Upper lobe of right lung (tissue), 1 donor: Measurements from ENCODE around the gene ULK1. TPM values are rescaled to one million over a fixed set of nuclear protein-coding genes. Genes with fewer than 3 reads are reported as not detected.

Source experiments
- ATAC-seq: fragments of 200-7000 bp; cut with Tn5 transposase; one replicate; pipeline ENCODE4 v1.9.1; 2020; ENCODE audit warnings: mild to moderate bottlenecking, moderate library complexity
- DNase-seq: peaks from one replicate; pipeline ENCODE4 v3.0.0-alpha.2; 2020
- H3K27ac ChIP-seq: fragments of 200-600 bp; one replicate; pipeline ENCODE4 v1.8.0; 2022
- H3K27me3 ChIP-seq: fragments of 200-600 bp; one replicate; pipeline ENCODE4 v1.8.0; 2022; ENCODE audit warnings: mild to moderate bottlenecking
- H3K36me3 ChIP-seq: fragments of 200-600 bp; one replicate; pipeline ENCODE4 v1.8.0; 2022
- H3K4me1 ChIP-seq: fragments of 200-600 bp; one replicate; pipeline ENCODE4 v1.8.0; 2022
- H3K4me3 ChIP-seq: fragments of 200-600 bp; one replicate; pipeline ENCODE4 v1.8.0; 2022; ENCODE audit warnings: mild to moderate bottlenecking
- H3K9me3 ChIP-seq: fragments of 200-600 bp; one replicate; pipeline ENCODE4 v1.8.0; 2022
- intact Hi-C: fragments of 100-400 bp; cut with DNase I; formaldehyde crosslinking; loops from one replicate; pipeline ENCODE4 v1.11.0; 2022
- total RNA-seq: library from RNA; stranded (reverse); fragmentation: NEBNext Ultra II Directional; extraction: Animal tissue kit (Norgen Biotek cat#: 25700); gene quantifications from one replicate; pipeline ENCODE4 v1.2.1, GENCODE V29; 2021
- TF ChIP-seq, protein P1 (sequence below): fragments of 200-600 bp; IDR thresholded peaks from one replicate; pipeline ENCODE4 v1.8.0; 2022; ENCODE audit warnings: antibody characterized with exemption
- donor health status: DM: no; HTN: yes; CAD: no; lungs with severe emphysema.

Gene ULK1
- total RNA-seq, 1 donor from 2014 or later: 32.4 TPM

DNA sequence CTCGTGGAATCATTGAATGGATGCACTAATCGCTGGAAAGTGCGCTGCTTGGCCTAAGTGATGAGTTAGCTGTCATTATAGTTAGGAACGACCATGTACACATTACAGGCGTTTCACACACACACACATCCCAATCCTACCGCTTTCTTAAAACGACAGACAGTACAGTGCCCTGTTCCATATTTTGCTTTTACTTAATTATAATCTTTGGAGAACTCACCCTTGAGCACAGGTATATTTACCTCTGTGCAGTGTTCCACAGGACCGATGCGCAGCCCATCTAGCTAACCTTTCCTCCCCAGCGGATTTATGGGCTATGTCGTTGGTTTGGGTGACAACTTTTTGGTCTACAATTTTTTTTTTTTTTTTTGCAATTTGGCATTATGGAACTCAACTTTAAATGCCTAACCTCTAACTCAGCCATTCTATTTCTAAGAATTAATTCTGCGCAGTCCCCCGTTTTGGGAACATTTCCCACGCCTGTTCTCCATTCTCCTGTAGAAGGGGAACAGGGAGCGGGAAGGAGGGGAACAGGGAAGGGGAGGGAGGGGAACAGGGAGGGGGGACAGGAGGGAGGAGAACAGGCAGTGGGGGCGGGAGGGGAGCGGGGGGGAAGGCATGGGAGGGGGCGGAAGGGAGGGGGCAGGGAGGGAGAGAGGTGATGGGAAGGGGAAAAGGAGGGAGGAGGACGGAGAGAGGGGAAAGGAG lies 663 bp upstream of the ULK1 start:
- Histone ChIP-seq H3K4me3 (peak overlapping the region; percentile 80), H3K27ac (no peak overlapping the region)
- no peak for ATAC-seq

DNA sequence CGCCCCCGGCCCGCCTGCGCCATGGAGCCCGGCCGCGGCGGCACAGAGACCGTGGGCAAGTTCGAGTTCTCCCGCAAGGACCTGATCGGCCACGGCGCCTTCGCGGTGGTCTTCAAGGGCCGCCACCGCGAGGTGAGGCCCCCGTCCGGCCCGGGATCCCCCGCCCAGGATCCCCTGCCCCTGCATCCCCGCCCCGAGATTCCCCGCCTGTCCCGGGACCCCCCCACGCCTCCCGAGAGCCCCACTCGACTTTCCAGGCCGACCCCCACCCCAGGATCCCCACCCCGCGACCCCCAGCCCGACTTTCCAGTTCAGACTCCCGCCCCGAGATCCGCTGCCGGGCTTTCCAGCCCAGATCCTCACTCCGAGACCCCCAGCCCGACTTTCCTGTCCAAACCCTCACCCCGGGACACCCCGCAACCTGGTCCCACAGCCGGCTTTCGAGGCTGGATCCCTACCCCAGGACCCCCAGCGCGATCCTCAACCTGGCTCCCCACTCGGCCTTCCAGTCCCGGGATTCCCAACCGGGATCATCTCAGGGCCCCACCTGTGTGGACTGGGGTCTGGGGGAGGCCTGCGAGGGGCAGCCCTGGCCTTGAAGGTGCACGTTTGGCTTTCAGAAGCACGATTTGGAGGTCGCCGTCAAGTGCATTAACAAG lies 688 bp downstream of the ULK1 start:
- H3K4me1 ChIP-seq: peaks cover 18% of the 10 kb centered on the region
- TF ChIP-seq, protein P1, sequence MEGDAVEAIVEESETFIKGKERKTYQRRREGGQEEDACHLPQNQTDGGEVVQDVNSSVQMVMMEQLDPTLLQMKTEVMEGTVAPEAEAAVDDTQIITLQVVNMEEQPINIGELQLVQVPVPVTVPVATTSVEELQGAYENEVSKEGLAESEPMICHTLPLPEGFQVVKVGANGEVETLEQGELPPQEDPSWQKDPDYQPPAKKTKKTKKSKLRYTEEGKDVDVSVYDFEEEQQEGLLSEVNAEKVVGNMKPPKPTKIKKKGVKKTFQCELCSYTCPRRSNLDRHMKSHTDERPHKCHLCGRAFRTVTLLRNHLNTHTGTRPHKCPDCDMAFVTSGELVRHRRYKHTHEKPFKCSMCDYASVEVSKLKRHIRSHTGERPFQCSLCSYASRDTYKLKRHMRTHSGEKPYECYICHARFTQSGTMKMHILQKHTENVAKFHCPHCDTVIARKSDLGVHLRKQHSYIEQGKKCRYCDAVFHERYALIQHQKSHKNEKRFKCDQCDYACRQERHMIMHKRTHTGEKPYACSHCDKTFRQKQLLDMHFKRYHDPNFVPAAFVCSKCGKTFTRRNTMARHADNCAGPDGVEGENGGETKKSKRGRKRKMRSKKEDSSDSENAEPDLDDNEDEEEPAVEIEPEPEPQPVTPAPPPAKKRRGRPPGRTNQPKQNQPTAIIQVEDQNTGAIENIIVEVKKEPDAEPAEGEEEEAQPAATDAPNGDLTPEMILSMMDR: no peak
- H3K36me3 ChIP-seq: no peaks in the 10 kb centered on the region
- H3K27ac ChIP-seq: peak overlapping the region; percentile 96
- H3K27me3 ChIP-seq: no peaks in the 10 kb centered on the region
- H3K4me3 ChIP-seq: peak overlapping the region; percentile 80
- no peaks in the 10 kb centered on the region for H3K9me3 ChIP-seq
- intact Hi-C loops: loop anchor here (5.0 kb wide), 1 partner anchor 47 kb away; no protein-coding TSS in a partner anchor
- ATAC-seq (no peak), DNase-seq (peak; percentile 68)

More for the DNA sequence above, 663 bp upstream of the ULK1 start:
- DNase-seq: no peak
- no peaks in the 10 kb centered on the region for H3K36me3 ChIP-seq
- no peaks in the 10 kb centered on the region for H3K27me3 ChIP-seq
- TF ChIP-seq, protein P1: no peak
- peaks cover 18% of the 10 kb centered on the region for H3K4me1 ChIP-seq
- intact Hi-C loops: no loop called here
- no peaks in the 10 kb centered on the region for H3K9me3 ChIP-seq

DNA sequence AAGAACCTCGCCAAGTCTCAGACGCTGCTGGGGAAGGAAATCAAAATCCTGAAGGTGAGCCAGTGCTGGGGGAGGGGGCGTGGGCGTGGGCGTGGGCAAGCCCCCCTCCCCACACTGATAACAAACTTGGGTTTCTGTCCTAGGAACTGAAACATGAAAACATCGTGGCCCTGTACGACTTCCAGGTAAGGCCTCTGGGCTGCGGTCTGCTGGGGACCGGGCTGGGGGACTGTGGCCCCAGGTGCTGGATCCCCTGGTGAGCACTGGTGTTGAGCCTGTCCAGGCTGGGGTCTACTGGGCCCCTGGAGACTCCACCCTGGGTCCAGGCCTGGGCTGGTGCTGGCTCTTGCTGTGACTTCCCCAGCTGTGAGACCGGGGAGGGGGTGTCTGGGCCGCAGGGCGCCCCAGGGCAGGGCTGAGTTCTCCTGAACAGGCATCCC lies 1.2 kb downstream of the ULK1 start:
- Histone ChIP-seq H3K36me3 (no peaks in the 10 kb centered on the region), H3K4me1 (peaks cover 23% of the 10 kb centered on the region), H3K27ac (peak overlapping the region; percentile 96), H3K27me3 (no peaks in the 10 kb centered on the region), H3K9me3 (no peaks in the 10 kb centered on the region), H3K4me3 (peak overlapping the region; percentile 80)
- TF ChIP-seq, protein P1: no peak
- no peak for ATAC-seq
- intact Hi-C loops: loop anchor here (5.0 kb wide), 1 partner anchor 47 kb away; no protein-coding TSS in a partner anchor
- DNase-seq: no peak

DNA sequence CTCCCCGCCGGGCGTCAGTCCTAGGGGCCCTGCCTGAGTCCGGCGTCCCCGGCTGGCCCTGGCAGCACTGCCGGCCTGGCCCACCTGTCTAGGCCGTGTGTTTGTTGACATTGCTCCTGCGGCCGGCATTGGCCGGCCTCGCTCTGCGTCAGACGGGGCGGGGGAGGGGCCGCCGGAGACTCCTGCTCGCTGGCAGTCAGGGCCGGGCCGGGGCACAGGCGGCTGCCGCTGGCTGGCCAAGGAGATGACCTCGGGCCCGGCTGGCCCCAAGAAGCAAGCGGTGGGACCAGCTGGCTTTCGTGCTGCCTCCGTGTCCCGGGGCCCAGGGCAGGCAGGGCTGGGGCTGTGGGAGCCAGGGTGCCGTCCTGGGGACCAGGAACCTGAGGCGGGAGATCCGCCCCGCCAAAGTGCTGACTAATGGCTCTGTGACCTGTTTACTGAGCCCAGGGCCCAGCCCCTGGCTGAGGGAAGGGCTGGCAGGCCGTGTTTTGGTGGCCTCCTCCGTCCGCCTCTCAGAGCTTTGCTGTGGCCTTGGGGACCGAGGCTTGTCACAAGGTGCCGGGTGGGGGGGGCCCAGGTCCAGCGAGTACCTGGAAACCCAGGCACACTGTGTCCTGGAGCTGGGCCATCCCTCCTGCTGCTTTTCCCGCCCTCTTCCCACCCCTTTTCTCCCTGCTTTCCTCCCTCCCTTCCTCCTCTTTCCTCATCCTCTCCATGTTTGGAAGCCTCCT lies 1.8 kb downstream of the ULK1 start:
- intact Hi-C loops: loop anchor here (5.0 kb wide), 1 partner anchor 46 kb away; no protein-coding TSS in a partner anchor
- TF ChIP-seq, protein P1: no peak
- no peaks in the 10 kb centered on the region for H3K9me3 ChIP-seq
- peak; percentile 96 for DNase-seq
- H3K27ac ChIP-seq: peak overlapping the region; percentile 96
- no peaks in the 10 kb centered on the region for H3K36me3 ChIP-seq
- no peaks in the 10 kb centered on the region for H3K27me3 ChIP-seq
- peaks cover 29% of the 10 kb centered on the region for H3K4me1 ChIP-seq
- H3K4me3 ChIP-seq: peak overlapping the region; percentile 80
- ATAC-seq: peak; percentile 87

DNA sequence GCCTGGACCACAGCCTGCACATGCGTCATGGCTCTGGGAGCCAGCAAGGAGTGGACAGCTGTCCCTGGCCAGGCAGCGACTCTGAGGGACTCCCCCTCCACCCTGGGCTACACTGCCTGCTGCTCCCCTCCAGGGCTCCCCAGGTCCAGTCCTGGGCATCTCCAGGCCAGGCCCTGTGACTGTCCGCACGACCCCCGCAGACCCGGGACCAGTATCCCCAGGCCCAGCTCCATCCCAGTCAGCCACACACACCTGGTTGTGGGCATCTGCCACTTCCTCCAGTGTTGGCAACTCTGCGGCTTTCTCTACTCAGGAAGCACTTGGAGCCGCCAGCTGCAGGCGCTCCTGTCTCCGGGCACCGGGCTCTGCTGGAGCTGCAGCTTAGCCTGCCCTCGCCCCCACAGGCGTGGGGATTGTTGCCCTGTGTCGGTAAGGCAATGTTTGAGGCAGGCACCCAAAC lies 2.4 kb downstream of the ULK1 start:
- Histone ChIP-seq H3K9me3 (no peaks in the 10 kb centered on the region), H3K4me3 (peak overlapping the region; percentile 80), H3K36me3 (no peaks in the 10 kb centered on the region), H3K27me3 (no peaks in the 10 kb centered on the region), H3K27ac (peak overlapping the region; percentile 96), H3K4me1 (peaks cover 33% of the 10 kb centered on the region)
- ATAC-seq (no peak), DNase-seq (no peak)
- TF ChIP-seq, protein P1: no peak
- intact Hi-C loops: loop anchor here (5.0 kb wide), 1 partner anchor 45 kb away; no protein-coding TSS in a partner anchor
